Measurements from ENCODE around the gene QSOX1.

The QSOX1 gene

DNA sequence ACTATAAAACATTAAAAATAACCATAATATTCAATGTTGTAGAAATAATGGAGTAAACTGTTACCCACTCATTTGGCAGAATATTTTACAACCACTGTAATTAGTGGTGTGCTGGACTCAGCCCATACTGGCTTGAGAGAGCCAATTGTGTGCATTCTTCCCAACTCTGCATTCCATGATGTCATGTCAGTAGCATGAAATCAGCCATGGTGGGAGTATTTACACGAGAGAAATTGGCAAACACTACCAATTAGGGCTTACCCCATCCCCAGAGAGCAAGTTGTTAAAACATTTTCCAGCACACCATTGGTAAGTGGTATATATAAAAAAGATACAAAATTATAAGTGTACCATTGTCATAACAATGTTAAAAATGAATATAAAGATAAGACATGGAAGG lies 19.1 kb upstream of the QSOX1 start:
- DNase-seq (ENCODE audit: low read depth in 1 of 2, low spot score in 1 of 2): no peak
- TF ChIP-seq JUND (IDR thresholded peaks at IDR 0.05; ENCODE audit: low read depth): no peak
- in situ Hi-C loops (cut with HindIII; ENCODE audit: low pct_unique_long_range_greater_than_20kb, low sequenced_read_pairs): no loop called here

DNA sequence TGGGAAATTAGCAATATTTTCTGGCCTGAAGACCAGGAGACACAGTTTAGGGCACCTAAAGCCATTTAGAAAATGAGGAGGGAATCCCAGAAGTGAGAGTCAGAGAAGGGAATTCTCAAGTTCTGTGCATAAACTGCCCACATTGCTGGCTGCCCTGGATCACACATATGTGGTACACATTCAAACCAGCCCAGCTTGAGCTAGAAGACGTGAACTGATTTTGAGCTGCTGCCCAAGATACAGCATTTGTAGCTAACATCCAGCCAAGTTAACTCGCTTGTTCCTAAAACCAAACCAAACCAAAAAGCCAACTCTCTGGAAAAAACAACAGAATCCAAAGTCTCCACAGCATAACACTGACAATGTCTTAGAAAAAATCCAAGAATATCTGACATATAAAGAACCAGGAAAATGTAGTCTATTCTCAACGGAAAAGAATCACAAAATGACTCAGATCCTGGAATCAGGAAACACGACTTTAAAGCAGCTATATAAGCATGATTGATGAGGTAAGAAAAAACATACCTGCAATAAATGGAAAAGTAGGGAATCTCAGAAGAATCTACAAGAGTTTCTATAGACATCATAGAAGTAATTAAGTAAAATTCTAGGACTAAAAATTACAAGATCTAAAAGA lies 18.2 kb upstream of the QSOX1 start:
- no peak for DNase-seq (ENCODE audit: low read depth in 1 of 2, low spot score in 1 of 2)
- no peak for TF ChIP-seq JUND (IDR thresholded peaks at IDR 0.05; ENCODE audit: low read depth)
- in situ Hi-C loops (cut with HindIII; ENCODE audit: low pct_unique_long_range_greater_than_20kb, low sequenced_read_pairs): no loop called here

DNA sequence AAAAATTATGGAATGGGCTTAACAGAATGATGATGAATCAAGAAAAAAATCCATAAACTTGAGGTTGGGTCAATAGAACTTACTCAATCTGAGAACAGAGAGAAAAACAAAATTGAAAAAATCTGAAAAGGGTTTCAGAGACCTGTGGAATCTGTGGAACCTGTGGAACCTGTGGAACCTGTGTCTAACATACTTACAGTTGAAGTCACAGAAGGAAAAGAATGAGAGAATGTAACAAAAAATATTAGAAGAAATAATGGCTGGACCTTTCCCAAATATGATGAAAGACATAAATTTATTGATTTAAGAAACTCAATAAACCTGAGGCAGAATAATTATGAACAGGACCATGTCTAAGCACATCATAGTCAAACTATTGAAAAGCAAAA lies 17.7 kb upstream of the QSOX1 start:
- no peak for DNase-seq (ENCODE audit: low read depth in 1 of 2, low spot score in 1 of 2)
- TF ChIP-seq JUND (IDR thresholded peaks at IDR 0.05; ENCODE audit: low read depth): no peak
- in situ Hi-C loops (cut with HindIII; ENCODE audit: low pct_unique_long_range_greater_than_20kb, low sequenced_read_pairs): no loop called here

DNA sequence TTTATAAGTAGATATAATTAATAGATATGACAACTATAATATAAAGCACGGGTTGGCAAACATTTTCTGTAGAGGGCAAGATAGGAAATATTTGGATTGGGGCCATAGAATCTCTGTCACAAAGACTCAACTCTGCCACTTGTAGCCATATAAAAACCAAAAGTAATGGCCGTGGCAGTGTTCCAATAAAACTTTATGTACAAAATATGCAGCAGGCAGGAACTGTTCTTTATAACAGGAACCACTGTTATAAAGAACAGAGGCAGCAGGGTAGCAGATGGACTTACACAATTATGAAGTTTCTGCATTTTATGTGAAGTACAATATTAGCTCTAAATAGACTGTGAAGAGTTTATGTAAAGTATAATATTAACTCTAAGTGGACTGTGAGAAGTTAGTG lies 16.9 kb upstream of the QSOX1 start:
- TF ChIP-seq JUND (IDR thresholded peaks at IDR 0.05; ENCODE audit: low read depth): no peak
- in situ Hi-C loops (cut with HindIII; ENCODE audit: low pct_unique_long_range_greater_than_20kb, low sequenced_read_pairs): no loop called here
- no peak for DNase-seq (ENCODE audit: low read depth in 1 of 2, low spot score in 1 of 2)

DNA sequence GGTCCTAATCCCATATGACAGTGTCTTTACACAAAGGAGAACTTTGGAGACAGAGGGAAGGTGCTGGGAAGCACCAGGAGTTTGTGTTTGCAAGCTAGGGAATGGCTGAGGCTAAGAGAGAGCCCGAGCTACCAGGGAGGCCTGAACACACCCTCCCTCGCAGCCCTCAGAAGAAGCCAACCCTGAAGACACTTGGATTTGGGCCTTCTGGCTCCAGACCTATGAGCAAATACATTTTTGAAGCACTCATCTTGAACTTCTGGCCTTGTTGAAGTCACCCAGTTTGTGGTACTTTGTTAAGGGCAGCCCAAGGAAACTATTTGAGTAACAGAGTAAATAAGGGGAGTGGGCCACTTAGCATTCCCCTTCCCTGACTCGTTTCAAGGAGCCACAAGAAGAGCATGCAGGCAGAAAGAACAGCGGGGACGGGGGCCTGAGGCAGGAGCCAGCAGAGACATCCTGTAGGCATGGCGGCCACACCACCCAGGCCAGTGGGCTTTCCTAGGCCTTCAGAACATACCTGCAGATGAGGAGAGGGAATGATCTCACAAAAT lies 13.2 kb upstream of the QSOX1 start:
- in situ Hi-C loops (cut with HindIII; ENCODE audit: low pct_unique_long_range_greater_than_20kb, low sequenced_read_pairs): no loop called here
- DNase-seq (ENCODE audit: low read depth in 1 of 2, low spot score in 1 of 2): no peak
- no peak for TF ChIP-seq JUND (IDR thresholded peaks at IDR 0.05; ENCODE audit: low read depth)

DNA sequence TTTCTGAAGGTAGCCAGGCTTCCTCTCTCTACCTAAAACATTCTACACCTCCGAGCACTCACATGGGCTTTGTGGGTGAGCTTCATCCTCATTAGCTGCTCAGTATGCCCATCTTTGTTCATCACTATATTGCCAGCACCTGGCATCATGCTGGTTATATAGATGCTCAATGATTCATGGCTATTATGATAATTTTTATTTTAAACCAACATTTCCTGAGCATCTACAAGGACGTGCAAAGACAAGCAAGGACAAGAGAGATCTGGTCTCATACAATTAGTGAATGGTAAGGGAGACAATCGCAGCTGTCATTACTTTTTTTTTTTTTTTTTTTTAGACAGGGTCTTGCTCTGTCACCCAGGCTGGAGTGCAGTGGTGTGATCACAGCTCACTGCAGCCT lies 11.3 kb upstream of the QSOX1 start:
- in situ Hi-C loops (cut with HindIII; ENCODE audit: low pct_unique_long_range_greater_than_20kb, low sequenced_read_pairs): no loop called here
- no peak for DNase-seq (ENCODE audit: low read depth in 1 of 2, low spot score in 1 of 2)
- TF ChIP-seq JUND (IDR thresholded peaks at IDR 0.05; ENCODE audit: low read depth): no peak

DNA sequence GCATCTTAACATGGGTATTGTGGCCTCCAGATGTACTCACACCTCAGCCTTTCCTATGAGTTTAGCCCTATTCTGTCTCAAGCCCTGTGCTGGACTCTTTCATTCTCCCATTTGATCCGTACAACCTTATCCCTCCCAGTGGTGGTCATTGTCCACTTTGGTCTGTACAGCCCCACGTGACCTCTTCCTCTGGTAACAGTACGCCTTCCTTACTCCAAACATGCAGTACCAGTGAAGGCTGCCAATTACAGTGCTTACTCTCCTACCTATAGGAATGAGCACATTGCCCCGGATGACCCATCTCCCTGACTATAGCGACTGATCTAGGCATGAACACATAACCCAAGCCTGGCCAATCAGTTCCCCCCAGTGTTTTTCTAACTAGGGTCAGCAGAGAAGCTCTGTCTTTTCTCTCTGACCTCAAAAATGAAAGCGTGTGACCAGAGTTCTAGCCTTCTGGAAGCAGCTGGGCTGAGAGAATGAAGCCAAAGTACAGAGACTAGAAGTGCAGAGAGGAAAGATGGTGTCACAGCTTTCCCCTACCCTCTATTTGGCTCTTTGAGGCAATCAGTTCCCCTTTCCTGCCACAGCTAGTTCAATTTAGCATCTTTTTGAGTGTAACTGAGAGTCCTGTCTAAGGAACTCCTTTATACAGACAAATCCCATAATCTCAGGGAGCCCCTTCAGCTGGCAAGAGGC lies 9.9 kb upstream of the QSOX1 start:
- in situ Hi-C loops (cut with HindIII; ENCODE audit: low pct_unique_long_range_greater_than_20kb, low sequenced_read_pairs): no loop called here
- no peak for DNase-seq (ENCODE audit: low read depth in 1 of 2, low spot score in 1 of 2)
- no peak for TF ChIP-seq JUND (IDR thresholded peaks at IDR 0.05; ENCODE audit: low read depth)

DNA sequence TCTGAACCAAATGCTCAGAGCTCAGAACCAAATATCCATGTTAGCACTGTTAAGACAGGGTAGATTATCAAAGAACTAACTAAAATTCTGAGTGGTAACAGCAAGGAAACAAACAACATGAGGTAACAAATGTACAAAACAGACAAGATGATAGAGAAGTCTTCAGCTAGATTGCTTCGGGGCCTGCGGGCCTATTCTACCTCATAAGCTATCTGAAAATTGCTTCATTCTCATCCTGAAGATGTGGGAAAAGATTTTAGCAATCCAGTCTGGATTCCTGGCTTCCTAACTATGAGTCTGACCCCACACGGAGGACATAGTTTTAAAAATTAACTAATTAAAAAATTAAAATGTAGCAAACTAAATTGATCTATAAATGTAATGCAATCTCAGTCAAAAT lies 9.2 kb upstream of the QSOX1 start:
- in situ Hi-C loops (cut with HindIII; ENCODE audit: low pct_unique_long_range_greater_than_20kb, low sequenced_read_pairs): no loop called here
- no peak for TF ChIP-seq JUND (IDR thresholded peaks at IDR 0.05; ENCODE audit: low read depth)
- DNase-seq (ENCODE audit: low read depth in 1 of 2, low spot score in 1 of 2): no peak

DNA sequence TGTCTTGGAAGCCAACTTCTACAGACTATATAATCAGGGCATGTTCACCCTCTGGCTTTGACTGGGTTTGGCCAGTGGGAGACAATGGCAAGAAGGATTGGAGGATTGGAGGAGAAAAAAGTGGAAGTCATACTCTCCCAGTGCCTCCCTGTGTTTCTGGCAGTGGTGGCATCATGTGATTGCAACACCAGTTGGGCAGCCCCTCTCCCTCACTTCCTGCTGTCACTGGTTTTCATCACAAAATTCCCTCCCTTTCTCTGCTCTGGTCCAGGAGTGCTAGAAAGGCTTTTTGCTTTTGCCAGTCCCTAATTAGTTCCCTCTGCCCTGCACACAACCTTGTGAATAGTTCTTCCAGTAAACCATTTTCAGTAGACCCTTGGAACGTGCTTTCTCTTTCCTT lies 3.7 kb upstream of the QSOX1 start:
- no peak for DNase-seq (ENCODE audit: low read depth in 1 of 2, low spot score in 1 of 2)
- no peak for TF ChIP-seq JUND (IDR thresholded peaks at IDR 0.05; ENCODE audit: low read depth)
- in situ Hi-C loops (cut with HindIII; ENCODE audit: low pct_unique_long_range_greater_than_20kb, low sequenced_read_pairs): no loop called here

DNA sequence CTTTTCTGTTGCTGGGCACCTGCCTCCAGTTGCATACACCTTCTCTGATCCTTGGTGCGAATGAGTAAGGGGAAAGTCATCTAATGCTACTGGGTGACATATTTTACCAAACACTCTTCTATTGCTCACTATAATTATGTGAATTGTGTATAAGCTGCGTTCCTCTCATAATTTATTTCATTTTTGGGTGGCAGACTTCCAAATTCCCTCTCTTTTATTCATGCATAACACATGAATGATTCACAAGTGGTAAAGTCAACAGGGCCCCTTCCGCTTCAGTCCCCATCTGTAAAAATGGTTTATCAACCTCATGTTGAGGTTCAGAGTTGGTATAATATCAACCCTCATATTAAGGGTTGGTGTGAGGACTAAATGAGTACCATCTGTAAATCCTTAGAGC lies 3.2 kb upstream of the QSOX1 start:
- in situ Hi-C loops (cut with HindIII; ENCODE audit: low pct_unique_long_range_greater_than_20kb, low sequenced_read_pairs): no loop called here
- TF ChIP-seq JUND (IDR thresholded peaks at IDR 0.05; ENCODE audit: low read depth): no peak

DNA sequence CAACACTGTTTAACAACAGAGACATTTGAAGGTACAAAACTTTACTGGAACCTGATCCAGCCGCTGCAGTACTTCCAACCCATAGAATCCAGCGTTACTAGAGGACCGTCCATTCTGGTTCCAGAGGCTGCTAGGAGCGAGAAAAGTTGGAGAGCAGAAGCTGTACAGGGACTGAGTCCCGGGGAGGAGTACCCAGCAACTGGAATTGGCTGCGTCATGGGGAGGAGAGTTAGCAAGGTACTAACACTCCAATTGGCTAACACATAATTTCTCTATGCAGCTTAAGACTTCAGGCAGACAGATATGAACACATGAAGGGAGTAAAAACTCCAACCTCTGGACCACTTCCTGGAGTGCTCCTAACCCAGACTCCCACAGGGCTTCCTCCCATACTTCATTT lies 2.1 kb upstream of the QSOX1 start:
- no peak for TF ChIP-seq JUND (IDR thresholded peaks at IDR 0.05; ENCODE audit: low read depth)
- in situ Hi-C loops (cut with HindIII; ENCODE audit: low pct_unique_long_range_greater_than_20kb, low sequenced_read_pairs): no loop called here
- DNase-seq (ENCODE audit: low read depth in 1 of 2, low spot score in 1 of 2): no peak

More for the DNA sequence above, 3.2 kb upstream of the QSOX1 start:
- DNase-seq (ENCODE audit: low read depth in 1 of 2, low spot score in 1 of 2): no peak

DNA sequence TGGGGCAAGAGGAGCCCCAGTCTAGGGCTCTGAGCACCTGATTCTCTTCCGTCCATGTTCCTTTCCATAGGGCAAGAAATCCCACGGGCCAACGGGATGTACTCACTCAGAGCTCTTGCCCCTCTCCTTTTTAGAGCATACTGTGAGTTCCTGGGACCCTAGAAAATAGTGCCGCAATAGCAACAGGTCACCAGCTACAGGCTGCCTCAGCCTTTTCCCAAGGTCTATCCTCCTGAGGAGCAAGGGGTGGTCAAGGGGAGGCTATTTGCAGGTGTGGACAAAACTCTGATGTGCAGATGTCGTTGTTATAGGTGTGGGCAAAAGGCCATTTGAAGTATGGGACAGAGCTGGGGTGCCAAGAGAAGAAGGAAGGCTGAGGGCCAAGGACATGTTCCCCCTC lies 1.6 kb upstream of the QSOX1 start:
- TF ChIP-seq JUND (IDR thresholded peaks at IDR 0.05; ENCODE audit: low read depth): no peak
- in situ Hi-C loops (cut with HindIII; ENCODE audit: low pct_unique_long_range_greater_than_20kb, low sequenced_read_pairs): no loop called here
- DNase-seq (ENCODE audit: low read depth in 1 of 2, low spot score in 1 of 2): no peak

DNA sequence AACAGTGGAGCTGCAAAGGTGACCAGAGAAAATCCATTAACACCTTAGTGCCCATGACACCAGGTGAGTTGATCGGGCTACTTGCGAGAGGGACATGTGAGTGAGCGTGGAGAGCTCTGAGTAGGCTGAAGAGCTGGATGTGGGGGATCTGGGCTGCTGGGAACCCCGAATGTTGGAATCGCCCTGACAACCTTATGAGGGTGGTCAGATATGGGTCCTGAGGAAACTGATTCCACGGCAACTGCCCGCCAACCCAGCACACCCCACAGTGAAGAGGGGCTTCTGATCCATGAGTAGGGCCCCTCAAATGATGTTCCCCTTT lies 705 bp upstream of the QSOX1 start:
- DNase-seq (ENCODE audit: low read depth in 1 of 2, low spot score in 1 of 2): no peak
- in situ Hi-C loops (cut with HindIII; ENCODE audit: low pct_unique_long_range_greater_than_20kb, low sequenced_read_pairs): no loop called here
- TF ChIP-seq JUND (IDR thresholded peaks at IDR 0.05; ENCODE audit: low read depth): no peak

Data from T47D (cell line).